Activated B cell treated with CpG ODN at 0.5 μM for 24 hours (primary cell): Measurements from ENCODE around the gene SUPT4H1. TPM values are rescaled to one million over a fixed set of nuclear protein-coding genes. Genes with fewer than 3 reads are reported as not detected.

Source experiments
- ATAC-seq: fragments of 200-7000 bp; cut with Tn5 transposase; one replicate; pipeline ENCODE4 v1.10.0; 2021; ENCODE audit warnings: low read depth, mild to moderate bottlenecking, moderate library complexity
- CTCF ChIA-PET: fragments of 350-600 bp; sonication (Branson Sonifier 250); formaldehyde crosslinking; loops from one replicate; lab custom pipeline; 2021; ENCODE audit warnings: antibody characterized with exemption; lab: Charles Lee
- POLR2A ChIA-PET: fragments of 350-600 bp; sonication (Branson Sonifier 250); formaldehyde crosslinking; loops from one replicate; lab custom pipeline; 2021; ENCODE audit warnings: antibody characterized with exemption; lab: Charles Lee
- DNase-seq: peaks from one replicate; pipeline ENCODE4 v3.0.0; 2022
- H3K27ac Mint-ChIP-seq: one replicate; pipeline ENCODE4 v1.8.0; 2020; ENCODE audit warnings: mixed read lengths
- H3K27me3 Mint-ChIP-seq: one replicate; pipeline ENCODE4 v1.8.0; 2021; ENCODE audit warnings: mixed read lengths
- H3K36me3 Mint-ChIP-seq: one replicate; pipeline ENCODE4 v1.8.0; 2021; ENCODE audit warnings: low read depth, mixed read lengths
- H3K4me1 Mint-ChIP-seq: one replicate; pipeline ENCODE4 v1.8.0; 2021; ENCODE audit warnings: mixed read lengths
- H3K4me3 Mint-ChIP-seq: one replicate; pipeline ENCODE4 v1.8.0; 2020; ENCODE audit warnings: mild to moderate bottlenecking, mixed read lengths
- H3K9me3 Mint-ChIP-seq: one replicate; pipeline ENCODE4 v1.8.0; 2020; ENCODE audit warnings: mixed read lengths
- CTCF ChIP-seq: fragments of 200-600 bp; IDR thresholded peaks from one replicate; pipeline ENCODE4 v1.8.0; 2022; ENCODE audit warnings: antibody characterized with exemption, mild to moderate bottlenecking
- intact Hi-C: fragments of 100-400 bp; cut with micrococcal nuclease; formaldehyde crosslinking; loops from one replicate; pipeline ENCODE4 v1.15.1; 2024
- total RNA-seq: library from RNA; stranded (reverse); gene quantifications from 2 replicates; pipeline ENCODE4 v1.2.3, GENCODE V29; 2022

Gene SUPT4H1
- total RNA-seq, 1 donor from 2014 or later, result 90.2 TPM

- peaks cover 26% of the 10 kb centered on the region for H3K4me1 Mint-ChIP-seq
- ChIA-PET CTCF (interaction anchor here (1.9 kb wide), 1 partner anchor 32 kb away, joined by 6 read pairs; the partner anchor contains the start of gene SUPT4H1), POLR2A (interaction anchor here (27.9 kb wide), 1 partner anchor 19 kb away, joined by 3007 read pairs; no protein-coding TSS in a partner anchor)
- no peaks in the 10 kb centered on the region for H3K9me3 Mint-ChIP-seq
- no peak overlapping the region for H3K27ac Mint-ChIP-seq
- H3K36me3 Mint-ChIP-seq, result no peaks in the 10 kb centered on the region
- intact Hi-C loops, result no loop called here
- DNase-seq (peak; percentile 12), ATAC-seq (no peak)
- H3K27me3 Mint-ChIP-seq, result peaks cover under 1% of the 10 kb centered on the region
- no peak for TF ChIP-seq CTCF
- H3K4me3 Mint-ChIP-seq, result no peak overlapping the region
Observed at GRCh38 chr17:58320163-58320558, 31.8 kb downstream of the SUPT4H1 start.

- DNase-seq (no peak), ATAC-seq (no peak)
- Mint-ChIP-seq H3K4me3 (no peak overlapping the region), H3K27ac (no peak overlapping the region), H3K27me3 (no peaks in the 10 kb centered on the region), H3K36me3 (no peaks in the 10 kb centered on the region), H3K9me3 (no peaks in the 10 kb centered on the region), H3K4me1 (peaks cover 22% of the 10 kb centered on the region)
- intact Hi-C loops, result no loop called here
- CTCF ChIA-PET, result interaction anchor here (1.9 to 4.7 kb wide), 4 partner anchors 24 to 128 kb away, joined by 6 to 129 read pairs (median 93); partner anchors contain the start of genes RNF43 and SUPT4H1
- POLR2A ChIA-PET, result interaction anchor here (4.1 to 27.9 kb wide), 3 partner anchors 7 to 35 kb away, joined by 94 to 3007 read pairs (median 130); partner anchors contain the start of genes SUPT4H1 and TSPOAP1
- no peak for TF ChIP-seq CTCF
Observed at GRCh38 chr17:58319173-58320162, 32.5 kb downstream of the SUPT4H1 start.

GRCh38 chr17:58318627-58319172 is 33.3 kb downstream of the SUPT4H1 start:
- ChIA-PET CTCF (interaction anchor here (1.9 to 4.7 kb wide), 7 partner anchors 8 to 129 kb away, joined by 6 to 129 read pairs (median 47); partner anchors contain the start of genes RNF43, SUPT4H1 and TSPOAP1), POLR2A (interaction anchor here (1.7 to 27.9 kb wide), 5 partner anchors 8 to 313 kb away, joined by 5 to 3007 read pairs (median 94); partner anchors contain the start of genes SUPT4H1 and TSPOAP1)
- no peaks in the 10 kb centered on the region for H3K9me3 Mint-ChIP-seq
- no peak overlapping the region for H3K27ac Mint-ChIP-seq
- no peak for TF ChIP-seq CTCF
- ATAC-seq (no peak), DNase-seq (no peak)
- no peak overlapping the region for H3K4me3 Mint-ChIP-seq
- intact Hi-C loops, result no loop called here
- H3K27me3 Mint-ChIP-seq, result no peaks in the 10 kb centered on the region
- no peaks in the 10 kb centered on the region for H3K36me3 Mint-ChIP-seq
- H3K4me1 Mint-ChIP-seq, result peaks cover 17% of the 10 kb centered on the region

- ATAC-seq (no peak), DNase-seq (no peak)
- Mint-ChIP-seq H3K27ac (peak overlapping the region; percentile 50), H3K4me1 (peaks cover 15% of the 10 kb centered on the region), H3K27me3 (no peaks in the 10 kb centered on the region), H3K4me3 (no peak overlapping the region), H3K36me3 (no peaks in the 10 kb centered on the region), H3K9me3 (no peaks in the 10 kb centered on the region)
- CTCF ChIA-PET, result interaction anchor here (0.7 to 4.7 kb wide), 45 partner anchors 9 to 687 kb away, joined by 3 to 129 read pairs (median 6); partner anchors contain the start of genes HSF5, MTMR4, RNF43 and SUPT4H1
- POLR2A ChIA-PET, result interaction anchor here (0.9 to 27.9 kb wide), 16 partner anchors 9 to 341 kb away, joined by 3 to 3007 read pairs (median 8); partner anchors contain the start of genes HSF5, MTMR4, RNF43 and SUPT4H1
- intact Hi-C loops, result no loop called here
- no peak for TF ChIP-seq CTCF
Observed at GRCh38 chr17:58318065-58318481, 33.9 kb downstream of the SUPT4H1 start.
